Transverse colon (tissue), 4 donors: Measurements from ENCODE around the gene CALY. TPM values are rescaled to one million over a fixed set of nuclear protein-coding genes. Genes with fewer than 3 reads are reported as not detected.

Experiments used
- DNase-seq: peaks from one replicate; pipeline ENCODE4 v3.0.0-alpha.2; 2019
- H3K27ac ChIP-seq, 4 donors: fragments of 200-600 bp; sonication (generic); 2 replicates each; pipeline ENCODE4 v1.5.1; 2016 to 2018; ENCODE audit warnings: inconsistent platforms in 4 of 4
- H3K27me3 ChIP-seq: fragments of 200-600 bp; sonication (generic); 2 replicates; pipeline ENCODE4 v1.5.1; 2017; ENCODE audit warnings: inconsistent platforms
- H3K36me3 ChIP-seq, 4 donors: fragments of 200-600 bp; sonication (generic); 2 replicates each; pipeline ENCODE4 v1.5.1; 2017 to 2019; ENCODE audit warnings: inconsistent platforms in 4 of 4
- H3K4me1 ChIP-seq, 4 donors: fragments of 200-600 bp; sonication (generic); 2 replicates each; pipeline ENCODE4 v1.5.1; 2017 to 2020; ENCODE audit warnings: inconsistent platforms in 4 of 4
- H3K4me3 ChIP-seq, 4 donors: fragments of 200-600 bp; sonication (generic); 1 replicate in 1 of 4; 2 replicates in 3 of 4; pipeline versions ENCODE4 v1.5.1 to v1.6.1; 2017 to 2019; ENCODE audit warnings: inconsistent platforms in 4 of 4
- H3K9me3 ChIP-seq, 2 donors: fragments of 200-600 bp; sonication (generic); 2 replicates each; pipeline ENCODE4 v1.5.1; 2017 to 2019; ENCODE audit warnings: inconsistent platforms in 2 of 2
- EP300 ChIP-seq: sonication (generic); formaldehyde crosslinking; IDR thresholded peaks from one replicate; pipeline ENCODE4 v1.6.1; 2017; ENCODE audit warnings: antibody characterized with exemption, low read depth
- POLR2A ChIP-seq: fragments of 450-650 bp; IDR thresholded peaks from one replicate; pipeline ENCODE4 v1.6.1; 2016; ENCODE audit warnings: antibody characterized with exemption, mild to moderate bottlenecking, moderate library complexity
- POLR2AphosphoS5 ChIP-seq, 3 donors: sonication (generic); formaldehyde crosslinking; IDR thresholded peaks; one replicate each; pipeline ENCODE4 v1.6.1; 2016; ENCODE audit warnings: antibody characterized with exemption in 3 of 3
- WGBS, 2 donors: methylation state at CpG; one replicate each; pipeline ENCODE4 v1.1.5; 2018; ENCODE audit warnings: low coverage in 1 of 2; 5-methylcytosine and 5-hydroxymethylcytosine counted together
- in situ Hi-C, 4 donors: fragments of 200-750 bp; cut with MboI; loops; one replicate each; pipeline versions ENCODE4 v1.15.0 to v1.15.1; 2017; ENCODE audit warnings: low sequenced_read_pairs in 3 of 4, low pct_ligation_motif_present in 1 of 4, low pct_unique_long_range_greater_than_20kb in 1 of 4
- intact Hi-C: fragments of 100-400 bp; cut with DNase I; formaldehyde crosslinking; loops from one replicate; pipeline ENCODE4 v1.15.1; 2023; ENCODE audit warnings: low total_unique reads
- total RNA-seq, 4 donors: library from RNA; depleted of rRNA; stranded (reverse); fragments of >200 nt; gene quantifications; one replicate each; pipeline ENCODE4 v1.1.0, GENCODE V29; 2016
- TF ChIP-seq, protein P1 (sequence below), 5 experiments: fragments of 200-600 bp in 3 of 5; fragments of 450-650 bp in 2 of 5; sonication (generic) in 3 of 5; IDR thresholded peaks; 1 replicate in 2 of 5; 2 replicates in 3 of 5; pipeline ENCODE4 v1.5.1; 2016 to 2017; ENCODE audit warnings: antibody characterized with exemption in 5 of 5, inconsistent platforms in 3 of 5, mild to moderate bottlenecking in 2 of 5, moderate library complexity in 1 of 5

Gene CALY
- total RNA-seq, 4 donors from 2014 or later, result 0.82 to 1.3 TPM; not detected in 2

DNA sequence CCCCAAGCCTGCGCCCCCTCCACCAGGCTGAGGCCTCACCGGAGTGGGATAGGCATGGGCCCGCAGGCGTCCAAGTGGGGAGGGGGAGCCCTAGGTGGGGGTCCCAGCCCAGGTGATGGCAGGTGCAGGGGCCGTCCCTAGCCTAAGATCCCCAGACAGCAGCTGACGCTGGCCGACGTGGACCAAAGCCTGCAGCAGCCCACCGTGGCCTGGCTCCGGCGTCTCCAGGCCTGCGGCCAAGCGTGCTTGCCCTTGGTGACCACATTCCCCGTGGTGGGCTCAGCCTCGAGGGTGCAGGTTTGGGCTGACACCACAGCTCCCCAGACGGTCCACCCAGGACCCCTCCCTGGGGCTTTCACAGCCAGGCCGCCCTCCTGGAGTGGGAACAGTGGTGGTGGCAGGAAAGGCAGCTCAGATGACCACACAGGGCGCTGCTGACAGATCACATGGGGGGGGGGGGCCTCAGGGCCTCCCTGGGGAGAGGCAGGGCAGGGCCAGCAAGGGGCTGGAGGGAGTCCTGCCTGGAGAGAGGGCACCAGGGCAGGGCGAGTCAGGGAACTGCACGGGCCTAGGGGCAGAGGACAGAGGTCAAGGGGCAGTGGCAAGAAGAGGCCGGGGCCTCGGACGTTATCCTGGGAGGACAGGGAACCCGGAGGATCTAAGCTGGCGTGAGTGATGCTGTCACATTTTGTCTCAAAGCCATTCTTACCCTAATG lies 59.3 kb downstream of the CALY start:
- intact Hi-C loops, result no loop called here
- 77% methylated on average over 23 of the region's 25 CpGs; no CpG with 5 or more reads in 1 of the 2 donors for WGBS, 2 donors

DNA sequence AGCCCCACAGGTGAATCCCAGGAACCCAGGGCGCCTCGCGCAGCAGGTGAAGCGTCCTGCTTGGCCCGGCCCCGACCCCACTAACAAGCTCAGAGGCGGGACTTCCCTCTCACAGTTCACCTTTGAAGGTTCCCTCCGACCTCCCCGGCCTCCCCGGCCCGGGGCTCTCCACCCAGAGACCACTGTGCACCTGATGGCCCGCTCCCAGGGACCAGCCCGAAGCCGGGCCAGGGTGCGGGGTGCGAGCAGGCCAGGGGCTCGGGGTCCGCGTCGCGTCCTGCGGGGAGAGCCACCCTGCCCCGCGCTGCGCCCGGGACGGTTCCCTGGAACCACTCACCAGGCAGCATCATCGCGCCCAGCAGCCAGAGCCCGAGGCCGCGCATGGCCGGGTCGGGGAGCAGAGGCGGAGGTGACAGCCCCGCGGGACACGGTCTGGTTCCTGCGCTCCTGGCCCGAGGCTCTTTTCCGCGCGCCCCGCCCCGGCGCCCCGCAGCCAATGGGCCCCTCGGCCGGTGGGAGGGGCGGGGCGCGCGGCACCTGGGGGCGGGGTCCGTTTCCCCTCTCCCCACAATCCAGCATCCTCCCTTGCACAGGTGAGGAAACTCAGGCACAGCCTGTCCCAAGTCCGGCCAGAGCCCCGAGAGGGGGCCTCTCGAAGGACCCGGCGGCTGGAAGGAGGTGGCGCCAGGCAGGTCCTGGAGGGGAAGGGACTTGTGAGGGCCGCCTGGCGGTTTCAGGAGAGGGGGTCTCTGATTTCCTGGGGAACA lies 60.1 kb downstream of the CALY start, which contains the start of gene ADAM8:
Gene ADAM8 (minus strand): TSS at position 434 of the 767 bp plus-strand sequence. CDS start 51 bp downstream, at position 383.
- peak; percentile 63 for DNase-seq
- Histone ChIP-seq H3K27ac (peak within 1 kb of the TSS; percentile 23 to 57 (median 43)), H3K4me1 (peaks cover 0 to 21% (median 15%) of the 10 kb centered on the region in 4 donors), H3K4me3 (peak within 1 kb of the TSS in 3 of 4 donors; percentile 7 to 39 (median 25)), H3K36me3 (peaks cover 0 to 8% (median 3%) of the 10 kb centered on the region in 4 donors), H3K9me3 (no peaks in the 10 kb centered on the region), H3K27me3 (peaks cover 29% of the 10 kb centered on the region)
- no peak for TF ChIP-seq POLR2A
- TF ChIP-seq EP300, result no peak
- peak in 2 of 3 donors; percentile 24 to 30 for TF ChIP-seq POLR2AphosphoS5 (IDR thresholded peaks at IDR 0.05)
- TF ChIP-seq, protein P1, sequence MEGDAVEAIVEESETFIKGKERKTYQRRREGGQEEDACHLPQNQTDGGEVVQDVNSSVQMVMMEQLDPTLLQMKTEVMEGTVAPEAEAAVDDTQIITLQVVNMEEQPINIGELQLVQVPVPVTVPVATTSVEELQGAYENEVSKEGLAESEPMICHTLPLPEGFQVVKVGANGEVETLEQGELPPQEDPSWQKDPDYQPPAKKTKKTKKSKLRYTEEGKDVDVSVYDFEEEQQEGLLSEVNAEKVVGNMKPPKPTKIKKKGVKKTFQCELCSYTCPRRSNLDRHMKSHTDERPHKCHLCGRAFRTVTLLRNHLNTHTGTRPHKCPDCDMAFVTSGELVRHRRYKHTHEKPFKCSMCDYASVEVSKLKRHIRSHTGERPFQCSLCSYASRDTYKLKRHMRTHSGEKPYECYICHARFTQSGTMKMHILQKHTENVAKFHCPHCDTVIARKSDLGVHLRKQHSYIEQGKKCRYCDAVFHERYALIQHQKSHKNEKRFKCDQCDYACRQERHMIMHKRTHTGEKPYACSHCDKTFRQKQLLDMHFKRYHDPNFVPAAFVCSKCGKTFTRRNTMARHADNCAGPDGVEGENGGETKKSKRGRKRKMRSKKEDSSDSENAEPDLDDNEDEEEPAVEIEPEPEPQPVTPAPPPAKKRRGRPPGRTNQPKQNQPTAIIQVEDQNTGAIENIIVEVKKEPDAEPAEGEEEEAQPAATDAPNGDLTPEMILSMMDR (IDR thresholded peaks at IDR 0.05), result no peak
- in situ Hi-C loops (no loop called here), intact Hi-C loops (no loop called here)
- 20% methylated on average over 16 of the region's 63 CpGs; no CpG with 5 or more reads in 1 of the 2 donors for WGBS, 2 donors

More for the DNA sequence above, 59.3 kb downstream of the CALY start:
- TF ChIP-seq POLR2A (no peak), EP300 (no peak), POLR2AphosphoS5 (IDR thresholded peaks at IDR 0.05) (no peak)
- TF ChIP-seq, protein P1 (IDR thresholded peaks at IDR 0.05), result no peak
- no peak for DNase-seq
- Histone ChIP-seq H3K9me3 (no peaks in the 10 kb centered on the region), H3K4me1 (peaks cover 0 to 21% (median 15%) of the 10 kb centered on the region in 4 donors), H3K36me3 (peaks cover 0 to 16% (median 7%) of the 10 kb centered on the region in 4 donors), H3K27ac (peak overlapping the region; percentile 28 to 55 (median 48)), H3K27me3 (peaks cover 29% of the 10 kb centered on the region), H3K4me3 (no peak overlapping the region)
- in situ Hi-C loops, result no loop called here

DNA sequence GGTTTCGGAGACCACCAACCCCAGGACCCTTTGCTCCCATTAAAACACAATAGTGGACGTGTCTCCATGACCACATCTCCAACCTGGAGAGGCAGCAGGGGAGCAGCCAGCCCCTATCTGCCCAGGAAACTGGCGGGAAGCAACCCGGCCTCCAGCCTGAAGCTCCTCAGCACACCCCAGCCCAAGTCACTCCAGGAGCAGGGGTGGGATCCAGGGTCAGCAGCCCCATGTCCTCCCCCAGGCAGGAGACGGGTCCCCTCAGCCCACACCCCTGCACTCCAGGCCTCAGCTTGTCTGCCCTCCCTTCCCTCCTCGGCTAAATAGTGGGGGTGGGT lies 60.6 kb downstream of the CALY start:
- TF ChIP-seq POLR2A, result no peak
- no peak for TF ChIP-seq EP300
- TF ChIP-seq, protein P1 (IDR thresholded peaks at IDR 0.05), result no peak
- no peak for TF ChIP-seq POLR2AphosphoS5 (IDR thresholded peaks at IDR 0.05)
- in situ Hi-C loops (no loop called here), intact Hi-C loops (no loop called here)
- peak overlapping the region; percentile 23 to 57 (median 43) for H3K27ac ChIP-seq
- H3K36me3 ChIP-seq, result peaks cover 0 to 5% (median 2%) of the 10 kb centered on the region in 4 donors
- peak overlapping the region in 3 of 4 donors; percentile 7 to 39 (median 25) for H3K4me3 ChIP-seq
- H3K9me3 ChIP-seq, result no peaks in the 10 kb centered on the region
- WGBS, 2 donors, result 11% methylated on average over 6 of the region's 6 CpGs; no CpG with 5 or more reads in 1 of the 2 donors
- no peak for DNase-seq
- peaks cover 0 to 21% (median 15%) of the 10 kb centered on the region in 4 donors for H3K4me1 ChIP-seq
- peaks cover 29% of the 10 kb centered on the region for H3K27me3 ChIP-seq

DNA sequence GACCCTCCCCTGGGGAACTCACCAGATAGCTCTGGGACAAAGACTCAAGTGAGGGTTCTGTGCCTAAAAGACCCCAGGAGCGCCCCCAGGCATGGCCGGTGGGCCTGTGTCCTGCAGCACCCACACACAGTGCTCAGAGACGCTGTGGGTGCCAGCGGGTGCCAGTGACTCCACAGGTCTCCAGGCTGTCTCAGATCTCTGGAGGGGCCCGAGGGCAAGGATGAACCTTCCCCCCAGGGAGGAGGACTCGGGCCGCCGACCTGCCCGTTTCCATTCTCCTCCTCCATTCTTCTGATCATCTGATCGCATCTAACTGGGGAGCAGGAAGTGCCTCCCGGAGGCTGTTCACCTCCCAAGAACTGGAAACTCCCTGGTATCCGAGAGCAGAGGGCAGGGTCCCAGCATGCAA lies 61.0 kb downstream of the CALY start:
- H3K27ac ChIP-seq, result peak overlapping the region; percentile 23 to 49 (median 43)
- WGBS, 2 donors, result 20% methylated on average over 11 of the region's 12 CpGs; no CpG with 5 or more reads in 1 of the 2 donors
- no peaks in the 10 kb centered on the region for H3K9me3 ChIP-seq
- intact Hi-C loops (no loop called here), in situ Hi-C loops (no loop called here)
- DNase-seq, result no peak
- peaks cover 0 to 5% (median 2%) of the 10 kb centered on the region in 4 donors for H3K36me3 ChIP-seq
- H3K4me1 ChIP-seq, result peaks cover 0 to 21% (median 15%) of the 10 kb centered on the region in 4 donors
- H3K4me3 ChIP-seq, result peak overlapping the region in 2 of 4 donors; percentile 25 to 39
- TF ChIP-seq POLR2AphosphoS5 (IDR thresholded peaks at IDR 0.05) (no peak), POLR2A (no peak), EP300 (no peak)
- TF ChIP-seq, protein P1 (IDR thresholded peaks at IDR 0.05), result no peak
- H3K27me3 ChIP-seq, result peaks cover 29% of the 10 kb centered on the region
